Thoracic aorta (tissue), 2 donors: Measurements from ENCODE around the gene NRXN2. TPM values are rescaled to one million over a fixed set of nuclear protein-coding genes. Genes with fewer than 3 reads are reported as not detected.

Experiments used
- ATAC-seq: fragments of 150-250 bp; one replicate; pipeline ENCODE4 v1.8.0; 2017; ENCODE audit warnings: low read depth; ENCODE audit not compliant: insufficient number of reproducible peaks, low FRiP score
- DNase-seq: peaks from one replicate; pipeline ENCODE4 v3.0.0-alpha.2; 2020; ENCODE audit warnings: low spot score
- H3K27ac ChIP-seq, 2 donors: fragments of 200-600 bp; sonication (generic); 1 replicate in 1 of 2; 2 replicates in 1 of 2; pipeline ENCODE4 v1.5.1; 2016; ENCODE audit warnings: mild to moderate bottlenecking in 2 of 2, moderate library complexity in 2 of 2
- H3K27me3 ChIP-seq: fragments of 200-600 bp; sonication (generic); replicated peaks from 2 replicates; pipeline ENCODE4 v1.6.0; 2016; ENCODE audit warnings: mild to moderate bottlenecking; ENCODE audit not compliant: insufficient read depth
- H3K36me3 ChIP-seq: fragments of 200-600 bp; sonication (generic); one replicate; pipeline ENCODE4 v1.5.1; 2016
- H3K4me1 ChIP-seq, 2 donors: fragments of 200-600 bp; sonication (generic); 1 replicate in 1 of 2; 2 replicates in 1 of 2; pipeline versions ENCODE4 v1.5.1 to v1.6.0; 2016; ENCODE audit warnings: low read depth in 2 of 2, mild to moderate bottlenecking in 1 of 2; ENCODE audit not compliant: control insufficient read depth in 1 of 2
- H3K4me3 ChIP-seq: fragments of 200-600 bp; sonication (generic); 2 replicates; pipeline ENCODE4 v1.5.1; 2016; ENCODE audit warnings: mild to moderate bottlenecking
- H3K9me3 ChIP-seq: fragments of 200-600 bp; sonication (generic); 2 replicates; pipeline ENCODE4 v1.5.1; 2016
- total RNA-seq, 2 donors: library from RNA; depleted of rRNA; stranded (reverse); fragments of >200 nt; gene quantifications; one replicate each; pipeline versions ENCODE4 v1.1.0 to v1.2.3, GENCODE V29; 2016
- TF ChIP-seq, protein P1 (sequence below): fragments of 200-600 bp; sonication (generic); IDR thresholded peaks from one replicate; pipeline ENCODE4 v1.5.1; 2019; ENCODE audit warnings: antibody characterized with exemption

NRXN2 gene
- total RNA-seq, 2 donors from 2014 or later: 40.3 to 41.3 TPM

GRCh38 chr11:64650923-64651523 is 72.0 kb downstream of the NRXN2 start:
- Histone ChIP-seq H3K4me3 (no peak overlapping the region), H3K36me3 (no peaks in the 10 kb centered on the region), H3K27ac (no peak overlapping the region), H3K27me3 (no peaks in the 10 kb centered on the region), H3K9me3 (no peaks in the 10 kb centered on the region), H3K4me1 (peaks cover 0 to 12% of the 10 kb centered on the region in 2 donors)
- TF ChIP-seq, protein P1, sequence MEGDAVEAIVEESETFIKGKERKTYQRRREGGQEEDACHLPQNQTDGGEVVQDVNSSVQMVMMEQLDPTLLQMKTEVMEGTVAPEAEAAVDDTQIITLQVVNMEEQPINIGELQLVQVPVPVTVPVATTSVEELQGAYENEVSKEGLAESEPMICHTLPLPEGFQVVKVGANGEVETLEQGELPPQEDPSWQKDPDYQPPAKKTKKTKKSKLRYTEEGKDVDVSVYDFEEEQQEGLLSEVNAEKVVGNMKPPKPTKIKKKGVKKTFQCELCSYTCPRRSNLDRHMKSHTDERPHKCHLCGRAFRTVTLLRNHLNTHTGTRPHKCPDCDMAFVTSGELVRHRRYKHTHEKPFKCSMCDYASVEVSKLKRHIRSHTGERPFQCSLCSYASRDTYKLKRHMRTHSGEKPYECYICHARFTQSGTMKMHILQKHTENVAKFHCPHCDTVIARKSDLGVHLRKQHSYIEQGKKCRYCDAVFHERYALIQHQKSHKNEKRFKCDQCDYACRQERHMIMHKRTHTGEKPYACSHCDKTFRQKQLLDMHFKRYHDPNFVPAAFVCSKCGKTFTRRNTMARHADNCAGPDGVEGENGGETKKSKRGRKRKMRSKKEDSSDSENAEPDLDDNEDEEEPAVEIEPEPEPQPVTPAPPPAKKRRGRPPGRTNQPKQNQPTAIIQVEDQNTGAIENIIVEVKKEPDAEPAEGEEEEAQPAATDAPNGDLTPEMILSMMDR: peak; percentile 22
- DNase-seq (no peak), ATAC-seq (no peak)

DNA sequence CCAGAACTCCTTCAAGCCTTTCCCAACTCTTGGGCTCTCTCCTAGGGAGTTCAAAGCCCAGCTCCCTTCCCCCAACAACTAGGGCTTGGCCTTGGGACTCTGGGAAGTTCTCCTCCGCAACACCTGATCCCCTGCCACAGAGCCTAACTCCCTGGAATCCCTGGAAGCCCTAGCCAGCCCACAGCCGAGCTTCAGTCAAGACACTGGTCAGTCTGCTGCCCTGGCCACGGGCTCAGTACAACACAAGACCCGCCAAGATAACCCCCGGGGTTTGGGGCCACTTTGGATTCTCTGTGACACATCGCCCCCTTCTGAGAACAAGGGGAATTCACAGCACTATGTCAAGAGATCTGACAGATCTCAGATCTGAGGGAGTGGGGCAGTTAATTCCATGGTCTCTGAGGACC is 73.7 kb downstream of the NRXN2 start:
- no peak for ATAC-seq

GRCh38 chr11:64648551-64648950 is 74.4 kb downstream of the NRXN2 start:
- no peak overlapping the region for H3K27ac ChIP-seq
- ATAC-seq: no peak
- no peaks in the 10 kb centered on the region for H3K9me3 ChIP-seq
- no peaks in the 10 kb centered on the region for H3K36me3 ChIP-seq
- peaks cover 0 to 14% of the 10 kb centered on the region in 2 donors for H3K4me1 ChIP-seq
- no peak for DNase-seq
- H3K4me3 ChIP-seq: no peak overlapping the region
- TF ChIP-seq, protein P1: no peak
- no peaks in the 10 kb centered on the region for H3K27me3 ChIP-seq

More for the DNA sequence above, 73.7 kb downstream of the NRXN2 start:
- no peak overlapping the region for H3K27ac ChIP-seq
- no peak overlapping the region for H3K4me3 ChIP-seq
- no peaks in the 10 kb centered on the region for H3K36me3 ChIP-seq
- H3K9me3 ChIP-seq: no peaks in the 10 kb centered on the region
- TF ChIP-seq, protein P1: no peak
- no peaks in the 10 kb centered on the region for H3K27me3 ChIP-seq
- peaks cover 0 to 12% of the 10 kb centered on the region in 2 donors for H3K4me1 ChIP-seq
- DNase-seq: no peak

DNA sequence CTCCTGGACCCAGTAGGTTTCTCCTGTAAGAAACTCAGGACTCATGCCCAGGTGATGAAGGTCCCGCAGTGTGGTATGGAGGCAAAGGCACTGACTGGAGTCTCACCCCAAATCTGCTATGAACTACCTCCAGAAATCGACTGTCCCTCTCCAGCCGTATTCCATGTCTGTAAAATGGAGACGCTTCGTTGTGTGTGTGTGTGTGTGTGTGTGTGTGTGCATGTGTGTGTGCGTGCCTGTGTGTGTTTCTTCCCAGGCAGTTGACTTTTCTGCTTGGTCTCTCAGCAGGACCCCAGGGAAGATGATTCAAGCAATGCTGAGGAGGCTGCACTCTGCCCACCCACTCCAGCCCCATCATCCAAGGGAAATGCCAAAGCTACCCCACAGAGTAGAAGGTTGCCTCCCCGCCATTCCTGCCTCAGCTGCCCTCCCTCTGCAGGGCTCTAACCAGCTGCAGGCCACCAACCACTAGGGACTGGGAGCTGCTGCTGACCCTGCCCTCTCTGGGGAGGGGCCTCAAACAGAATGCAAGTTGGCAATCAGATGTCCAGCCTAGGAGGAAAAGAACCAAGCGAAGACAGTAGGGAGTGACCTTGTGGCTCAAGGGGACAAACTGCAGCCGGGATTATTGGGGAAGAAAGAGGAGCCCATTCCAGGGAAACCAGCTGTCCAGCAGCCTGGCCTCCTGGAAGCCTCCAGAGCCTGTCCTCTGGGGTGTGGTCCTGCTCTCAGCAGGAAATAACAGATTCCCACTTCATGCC is 75.8 kb downstream of the NRXN2 start:
- DNase-seq: no peak
- ATAC-seq: no peak
- H3K4me1 ChIP-seq: peaks cover 0 to 12% of the 10 kb centered on the region in 2 donors
- H3K36me3 ChIP-seq: no peaks in the 10 kb centered on the region
- TF ChIP-seq, protein P1: no peak
- H3K27me3 ChIP-seq: no peaks in the 10 kb centered on the region
- H3K27ac ChIP-seq: no peak overlapping the region
- H3K9me3 ChIP-seq: no peaks in the 10 kb centered on the region
- no peak overlapping the region for H3K4me3 ChIP-seq

DNA sequence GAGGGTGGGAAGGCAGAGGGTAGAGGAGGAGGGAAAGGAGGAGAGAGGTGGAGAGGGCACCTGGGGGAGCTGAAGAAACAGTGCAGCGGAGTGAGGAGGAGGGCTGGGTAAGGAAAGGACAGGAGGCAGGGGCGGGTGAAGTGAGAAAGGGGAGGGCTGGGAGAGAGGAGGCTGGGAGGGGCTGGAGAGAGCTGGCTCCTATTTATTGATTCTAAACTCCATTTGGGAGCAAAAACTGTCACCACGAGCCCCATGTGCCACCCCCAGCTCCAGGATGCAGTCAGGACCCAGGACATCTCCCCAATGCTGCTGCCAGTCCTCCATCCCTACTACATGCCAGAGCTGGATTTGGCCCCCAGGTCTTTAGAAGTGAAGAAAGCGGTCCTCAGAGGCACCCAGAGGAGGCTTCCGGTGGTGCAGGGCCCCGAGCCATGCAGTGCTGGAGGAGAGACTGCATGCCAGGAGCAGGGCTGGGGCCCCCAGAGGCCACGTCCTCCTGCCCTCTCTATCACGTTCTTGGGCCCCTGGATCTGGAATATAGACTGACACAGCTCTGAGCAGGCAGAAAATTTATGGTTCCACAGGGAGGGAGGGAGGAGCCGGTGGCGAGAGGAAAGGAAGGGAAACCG is 78.2 kb downstream of the NRXN2 start:
- Histone ChIP-seq H3K4me1 (peaks cover 0 to 14% of the 10 kb centered on the region in 2 donors), H3K36me3 (no peaks in the 10 kb centered on the region), H3K27me3 (no peaks in the 10 kb centered on the region), H3K9me3 (no peaks in the 10 kb centered on the region), H3K4me3 (no peak overlapping the region), H3K27ac (no peak overlapping the region)
- TF ChIP-seq, protein P1: no peak
- DNase-seq: no peak
- ATAC-seq: no peak
